Liver (tissue), 9 donors: Measurements from ENCODE around the gene FARP1. TPM values are rescaled to one million over a fixed set of nuclear protein-coding genes. Genes with fewer than 3 reads are reported as not detected.

ENCODE experiments used
- DNase-seq: peaks from one replicate; pipeline ENCODE4 v3.0.0-alpha.2; 2017; ENCODE audit warnings: low spot score
- H3K27ac ChIP-seq, 2 donors: one replicate each; pipeline ENCODE4 v1.7.0; 2013; ENCODE audit warnings: inconsistent platforms in 2 of 2, low read length in 2 of 2, control low read depth in 1 of 2, low read depth in 1 of 2, mild to moderate bottlenecking in 1 of 2
- H3K27me3 ChIP-seq, 4 donors: one replicate each; pipeline versions ENCODE4 v1.6.1 to v1.7.0; 2013; ENCODE audit warnings: low read length in 3 of 4, inconsistent platforms in 1 of 4, mild to moderate bottlenecking in 1 of 4, moderate library complexity in 1 of 4; ENCODE audit not compliant: control insufficient read depth in 4 of 4, insufficient read depth in 4 of 4
- H3K36me3 ChIP-seq, 4 donors: one replicate each; pipeline versions ENCODE4 v1.6.1 to v1.7.0; 2013; ENCODE audit warnings: low read length in 3 of 4, mild to moderate bottlenecking in 3 of 4, low read depth in 1 of 4, moderate library complexity in 1 of 4; ENCODE audit not compliant: control insufficient read depth in 4 of 4, insufficient read depth in 3 of 4
- H3K4me1 ChIP-seq, 4 donors: one replicate each; pipeline versions ENCODE4 v1.6.1 to v1.7.0; 2013; ENCODE audit warnings: low read length in 3 of 4, mild to moderate bottlenecking in 3 of 4, moderate library complexity in 1 of 4; ENCODE audit not compliant: control insufficient read depth in 4 of 4, insufficient read depth in 4 of 4
- H3K4me3 ChIP-seq, 3 donors: one replicate each; pipeline versions ENCODE4 v1.6.1 to v1.7.0; 2013; ENCODE audit warnings: low read length in 3 of 3, control low read depth in 1 of 3, low read depth in 1 of 3, mild to moderate bottlenecking in 1 of 3
- H3K9ac ChIP-seq, 2 donors: one replicate each; pipeline ENCODE4 v1.7.0; 2013; ENCODE audit warnings: low read length in 2 of 2, mild to moderate bottlenecking in 2 of 2, moderate library complexity in 2 of 2, control low read depth in 1 of 2, low read depth in 1 of 2
- H3K9me3 ChIP-seq, 4 donors: one replicate each; pipeline versions ENCODE4 v1.6.1 to v1.7.0; 2013; ENCODE audit warnings: low read length in 3 of 4; ENCODE audit not compliant: control insufficient read depth in 4 of 4
- EGR1 ChIP-seq, 2 donors: IDR thresholded peaks; 2 replicates each; pipeline ENCODE4 v1.6.1; 2016 to 2018; ENCODE audit warnings: antibody characterized with exemption in 2 of 2, low read depth in 2 of 2
- FOXA1 ChIP-seq: IDR thresholded peaks from 2 replicates; pipeline ENCODE4 v1.6.1; 2016; ENCODE audit warnings: antibody characterized with exemption
- FOXA2 ChIP-seq: IDR thresholded peaks from 2 replicates; pipeline ENCODE4 v1.6.1; 2016; ENCODE audit warnings: antibody characterized with exemption
- GABPA ChIP-seq, 2 donors: IDR thresholded peaks in 1 of 2; conservative IDR thresholded peaks in 1 of 2; 2 replicates each; pipeline ENCODE4 v1.6.1; 2016; ENCODE audit warnings: antibody characterized with exemption in 2 of 2, mild to moderate bottlenecking in 1 of 2, moderate library complexity in 1 of 2
- HNF4A ChIP-seq, 2 donors: conservative IDR thresholded peaks; 2 replicates each; pipeline ENCODE4 v1.6.1; 2016; ENCODE audit warnings: antibody characterized with exemption in 2 of 2, mild to moderate bottlenecking in 2 of 2
- HNF4G ChIP-seq: IDR thresholded peaks from 2 replicates; pipeline ENCODE4 v1.6.1; 2016; ENCODE audit warnings: antibody characterized with exemption
- JUND ChIP-seq, 2 donors: IDR thresholded peaks; 2 replicates each; pipeline ENCODE4 v1.6.1; 2016; ENCODE audit warnings: antibody characterized with exemption in 2 of 2
- NR2F2 ChIP-seq: IDR thresholded peaks from 2 replicates; pipeline ENCODE4 v1.6.1; 2016; ENCODE audit warnings: antibody characterized with exemption
- RAD21 ChIP-seq, 2 donors: IDR thresholded peaks; 2 replicates each; pipeline ENCODE4 v1.6.1; 2016; ENCODE audit warnings: antibody characterized with exemption in 2 of 2, mild to moderate bottlenecking in 2 of 2
- RXRA ChIP-seq, 2 donors: IDR thresholded peaks; 2 replicates each; pipeline ENCODE4 v1.6.1; 2017 to 2018; ENCODE audit warnings: antibody characterized with exemption in 2 of 2, mild to moderate bottlenecking in 1 of 2
- SP1 ChIP-seq: IDR thresholded peaks from 2 replicates; pipeline ENCODE4 v1.6.1; 2018; ENCODE audit warnings: antibody characterized with exemption, mild to moderate bottlenecking
- TAF1 ChIP-seq: conservative IDR thresholded peaks from 2 replicates; pipeline ENCODE4 v1.6.1; 2016; ENCODE audit warnings: antibody characterized with exemption, mild to moderate bottlenecking
- YY1 ChIP-seq: IDR thresholded peaks from 2 replicates; pipeline ENCODE4 v1.6.1; 2016; ENCODE audit warnings: antibody characterized with exemption, mild to moderate bottlenecking
- WGBS: extraction: QIAGEN DNeasy Blood & Tissue Kit; methylation state at CpG from one replicate; pipeline ENCODE4 v1.1.7; 2013; 5-methylcytosine and 5-hydroxymethylcytosine counted together
- polyA plus RNA-seq, 2 donors: library from polyadenylated mRNA; stranded (reverse) in 1 of 2; unstranded in 1 of 2; fragments of 200-250 nt in 1 of 2; fragments of >200 nt in 1 of 2; fragmentation: Nextera tagmentation in 1 of 2; extraction: Ambion mirVana in 1 of 2; gene quantifications; one replicate each; pipeline versions ENCODE4 v1.2.1 to v1.2.3, GENCODE V29; 2013 to 2015
- total RNA-seq, 2 donors: library from RNA; depleted of rRNA; stranded (reverse); fragments of >200 nt; gene quantifications; one replicate each; pipeline ENCODE4 v1.2.3, GENCODE V29; 2014
- TF ChIP-seq, protein P1 (sequence below): IDR thresholded peaks from 2 replicates; pipeline ENCODE4 v1.6.1; 2016; ENCODE audit warnings: antibody characterized with exemption
- TF ChIP-seq, protein P2 (sequence below): fragments of 150-350 bp; IDR thresholded peaks from 2 replicates; pipeline ENCODE4 v1.5.1; 2017; ENCODE audit warnings: improper control_type of control experiment, low read depth, low read length; ENCODE audit not compliant: missing input control
- TF ChIP-seq, protein P3 (sequence below): IDR thresholded peaks from 2 replicates; pipeline ENCODE4 v1.6.1; 2016; ENCODE audit warnings: antibody characterized with exemption, mild to moderate bottlenecking
- TF ChIP-seq, protein P4 (sequence below): IDR thresholded peaks from 2 replicates; pipeline ENCODE4 v1.6.1; 2016; ENCODE audit warnings: antibody characterized with exemption
- TF ChIP-seq, protein P5 (sequence below): IDR thresholded peaks from 2 replicates; pipeline ENCODE4 v1.6.1; 2016; ENCODE audit warnings: antibody characterized with exemption
- donor health status: healthy.
- donor health status: healthy.
- donor health status: healthy.
- donor health status: healthy.
- donor health status: healthy.

FARP1 gene
- total and polyA plus RNA-seq, 4 donors = 28.4 to 62.6 (median 39.8) TPM

DNA sequence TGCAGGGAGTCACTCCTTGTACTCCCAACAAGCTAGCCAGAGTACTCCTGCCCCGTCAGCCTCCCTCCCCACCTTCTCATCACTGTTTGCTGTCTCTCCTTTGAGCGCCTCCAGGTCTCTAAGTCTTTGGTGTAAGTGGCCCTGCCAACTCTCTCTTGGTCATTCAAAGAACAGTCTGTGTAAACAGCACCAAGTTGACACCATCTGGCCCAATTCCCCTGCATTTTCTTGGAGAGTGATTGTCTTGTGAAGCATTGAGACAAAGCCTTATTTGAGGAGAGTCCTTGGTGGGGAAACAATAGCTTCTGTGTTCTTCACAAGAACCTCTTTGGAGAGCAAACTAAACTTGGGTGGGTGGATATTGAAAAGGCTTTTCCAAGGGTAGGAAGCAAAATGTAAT lies 148.8 kb downstream of the FARP1 start:
- no peak overlapping the region for H3K4me3 ChIP-seq
- no peak overlapping the region for H3K27ac ChIP-seq
- peaks cover 0 to 14% (median 3%) of the 10 kb centered on the region in 4 donors for H3K4me1 ChIP-seq
- TF ChIP-seq, protein P1, sequence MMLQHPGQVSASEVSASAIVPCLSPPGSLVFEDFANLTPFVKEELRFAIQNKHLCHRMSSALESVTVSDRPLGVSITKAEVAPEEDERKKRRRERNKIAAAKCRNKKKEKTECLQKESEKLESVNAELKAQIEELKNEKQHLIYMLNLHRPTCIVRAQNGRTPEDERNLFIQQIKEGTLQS = no peak
- TF ChIP-seq, protein P2, sequence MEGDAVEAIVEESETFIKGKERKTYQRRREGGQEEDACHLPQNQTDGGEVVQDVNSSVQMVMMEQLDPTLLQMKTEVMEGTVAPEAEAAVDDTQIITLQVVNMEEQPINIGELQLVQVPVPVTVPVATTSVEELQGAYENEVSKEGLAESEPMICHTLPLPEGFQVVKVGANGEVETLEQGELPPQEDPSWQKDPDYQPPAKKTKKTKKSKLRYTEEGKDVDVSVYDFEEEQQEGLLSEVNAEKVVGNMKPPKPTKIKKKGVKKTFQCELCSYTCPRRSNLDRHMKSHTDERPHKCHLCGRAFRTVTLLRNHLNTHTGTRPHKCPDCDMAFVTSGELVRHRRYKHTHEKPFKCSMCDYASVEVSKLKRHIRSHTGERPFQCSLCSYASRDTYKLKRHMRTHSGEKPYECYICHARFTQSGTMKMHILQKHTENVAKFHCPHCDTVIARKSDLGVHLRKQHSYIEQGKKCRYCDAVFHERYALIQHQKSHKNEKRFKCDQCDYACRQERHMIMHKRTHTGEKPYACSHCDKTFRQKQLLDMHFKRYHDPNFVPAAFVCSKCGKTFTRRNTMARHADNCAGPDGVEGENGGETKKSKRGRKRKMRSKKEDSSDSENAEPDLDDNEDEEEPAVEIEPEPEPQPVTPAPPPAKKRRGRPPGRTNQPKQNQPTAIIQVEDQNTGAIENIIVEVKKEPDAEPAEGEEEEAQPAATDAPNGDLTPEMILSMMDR = no peak
- TF ChIP-seq GABPA (IDR thresholded peaks at IDR 0.05 in 1 of 2, conservative IDR thresholded peaks at IDR 0.05 in 1 of 2) (no peak), YY1 (no peak), EGR1 (IDR thresholded peaks at IDR 0.05; ENCODE audit: low read depth in 2 of 2) (no peak), FOXA1 (no peak), RXRA (IDR thresholded peaks at IDR 0.05) (no peak), SP1 (no peak), JUND (IDR thresholded peaks at IDR 0.05) (no peak), TAF1 (no peak), NR2F2 (no peak), FOXA2 (no peak), HNF4A (conservative IDR thresholded peaks at IDR 0.05) (no peak), HNF4G (no peak), RAD21 (IDR thresholded peaks at IDR 0.05) (no peak)
- TF ChIP-seq, protein P3, sequence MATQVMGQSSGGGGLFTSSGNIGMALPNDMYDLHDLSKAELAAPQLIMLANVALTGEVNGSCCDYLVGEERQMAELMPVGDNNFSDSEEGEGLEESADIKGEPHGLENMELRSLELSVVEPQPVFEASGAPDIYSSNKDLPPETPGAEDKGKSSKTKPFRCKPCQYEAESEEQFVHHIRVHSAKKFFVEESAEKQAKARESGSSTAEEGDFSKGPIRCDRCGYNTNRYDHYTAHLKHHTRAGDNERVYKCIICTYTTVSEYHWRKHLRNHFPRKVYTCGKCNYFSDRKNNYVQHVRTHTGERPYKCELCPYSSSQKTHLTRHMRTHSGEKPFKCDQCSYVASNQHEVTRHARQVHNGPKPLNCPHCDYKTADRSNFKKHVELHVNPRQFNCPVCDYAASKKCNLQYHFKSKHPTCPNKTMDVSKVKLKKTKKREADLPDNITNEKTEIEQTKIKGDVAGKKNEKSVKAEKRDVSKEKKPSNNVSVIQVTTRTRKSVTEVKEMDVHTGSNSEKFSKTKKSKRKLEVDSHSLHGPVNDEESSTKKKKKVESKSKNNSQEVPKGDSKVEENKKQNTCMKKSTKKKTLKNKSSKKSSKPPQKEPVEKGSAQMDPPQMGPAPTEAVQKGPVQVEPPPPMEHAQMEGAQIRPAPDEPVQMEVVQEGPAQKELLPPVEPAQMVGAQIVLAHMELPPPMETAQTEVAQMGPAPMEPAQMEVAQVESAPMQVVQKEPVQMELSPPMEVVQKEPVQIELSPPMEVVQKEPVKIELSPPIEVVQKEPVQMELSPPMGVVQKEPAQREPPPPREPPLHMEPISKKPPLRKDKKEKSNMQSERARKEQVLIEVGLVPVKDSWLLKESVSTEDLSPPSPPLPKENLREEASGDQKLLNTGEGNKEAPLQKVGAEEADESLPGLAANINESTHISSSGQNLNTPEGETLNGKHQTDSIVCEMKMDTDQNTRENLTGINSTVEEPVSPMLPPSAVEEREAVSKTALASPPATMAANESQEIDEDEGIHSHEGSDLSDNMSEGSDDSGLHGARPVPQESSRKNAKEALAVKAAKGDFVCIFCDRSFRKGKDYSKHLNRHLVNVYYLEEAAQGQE = no peak
- TF ChIP-seq, protein P4, sequence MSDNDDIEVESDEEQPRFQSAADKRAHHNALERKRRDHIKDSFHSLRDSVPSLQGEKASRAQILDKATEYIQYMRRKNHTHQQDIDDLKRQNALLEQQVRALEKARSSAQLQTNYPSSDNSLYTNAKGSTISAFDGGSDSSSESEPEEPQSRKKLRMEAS = no peak
- TF ChIP-seq, protein P5, sequence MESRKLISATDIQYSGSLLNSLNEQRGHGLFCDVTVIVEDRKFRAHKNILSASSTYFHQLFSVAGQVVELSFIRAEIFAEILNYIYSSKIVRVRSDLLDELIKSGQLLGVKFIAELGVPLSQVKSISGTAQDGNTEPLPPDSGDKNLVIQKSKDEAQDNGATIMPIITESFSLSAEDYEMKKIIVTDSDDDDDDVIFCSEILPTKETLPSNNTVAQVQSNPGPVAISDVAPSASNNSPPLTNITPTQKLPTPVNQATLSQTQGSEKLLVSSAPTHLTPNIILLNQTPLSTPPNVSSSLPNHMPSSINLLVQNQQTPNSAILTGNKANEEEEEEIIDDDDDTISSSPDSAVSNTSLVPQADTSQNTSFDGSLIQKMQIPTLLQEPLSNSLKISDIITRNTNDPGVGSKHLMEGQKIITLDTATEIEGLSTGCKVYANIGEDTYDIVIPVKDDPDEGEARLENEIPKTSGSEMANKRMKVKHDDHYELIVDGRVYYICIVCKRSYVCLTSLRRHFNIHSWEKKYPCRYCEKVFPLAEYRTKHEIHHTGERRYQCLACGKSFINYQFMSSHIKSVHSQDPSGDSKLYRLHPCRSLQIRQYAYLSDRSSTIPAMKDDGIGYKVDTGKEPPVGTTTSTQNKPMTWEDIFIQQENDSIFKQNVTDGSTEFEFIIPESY = no peak
- H3K27me3 ChIP-seq = no peaks in the 10 kb centered on the region
- WGBS = 94% methylated on average over 2 of the region's 2 CpGs
- no peak for DNase-seq
- peaks cover 0 to 2% (median 0%) of the 10 kb centered on the region in 4 donors for H3K36me3 ChIP-seq
- H3K9ac ChIP-seq = no peak overlapping the region
- no peaks in the 10 kb centered on the region for H3K9me3 ChIP-seq
